LNCaP clone FGC (cell line): ENCODE measurements around the gene RAMACL.
"Not testable (repeated sequence)": the region's sequence is repeated elsewhere in the genome, so short reads cannot be mapped to it uniquely, and the experiment has no call there.

Experiments
- DNase-seq: peaks from one replicate; pipeline ENCODE4 v3.0.0-alpha.2; 2011; ENCODE audit warnings: low read depth
- H3K4me3 ChIP-seq: 2 replicates; pipeline ENCODE4 v1.5.1; 2011; ENCODE audit warnings: mild to moderate bottlenecking, low read depth, low read length, control low read depth
- TF ChIP-seq, protein P1 (sequence below): IDR thresholded peaks from 2 replicates; pipeline ENCODE4 v1.5.1; 2012; ENCODE audit warnings: mild to moderate bottlenecking; ENCODE audit not compliant: control insufficient read depth, insufficient read depth; ENCODE audit errors: extremely low read depth

The RAMACL gene

DNA sequence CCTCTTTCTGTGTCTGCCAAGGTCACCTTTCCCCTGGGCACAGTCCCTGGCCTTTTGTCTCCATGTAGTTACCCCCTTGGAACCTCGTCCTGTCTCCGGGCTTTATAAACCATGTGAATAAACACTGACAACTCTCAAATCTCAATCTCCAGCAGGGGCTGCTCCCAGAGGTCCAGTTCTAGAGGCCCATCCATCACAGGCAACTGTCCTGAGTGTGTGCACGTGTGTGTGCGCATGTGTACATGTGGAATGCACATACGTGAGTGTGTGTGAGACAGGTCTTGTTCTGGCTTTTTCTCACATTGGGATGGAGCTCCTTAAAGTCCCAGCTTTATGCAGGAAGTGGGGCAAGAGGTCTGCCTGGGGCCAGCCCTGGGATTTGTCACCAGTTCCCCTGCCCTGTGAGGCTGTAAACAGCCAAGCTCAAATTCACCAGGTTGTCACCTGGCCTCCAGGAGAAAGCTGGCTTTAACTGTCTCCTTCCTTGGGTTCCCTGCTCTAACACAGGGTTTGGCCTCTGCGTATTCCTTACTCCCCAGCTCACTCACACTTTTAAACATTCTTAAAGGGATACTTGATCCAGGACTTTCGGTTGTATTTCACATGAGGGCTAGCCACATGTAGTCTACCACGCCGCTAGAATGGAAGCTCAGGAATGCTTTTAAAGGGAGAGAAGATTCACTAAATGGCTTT is 42.7 kb downstream of the RAMACL start:
- no peak overlapping the region for H3K4me3 ChIP-seq
- no peak for DNase-seq
- TF ChIP-seq, protein P1, sequence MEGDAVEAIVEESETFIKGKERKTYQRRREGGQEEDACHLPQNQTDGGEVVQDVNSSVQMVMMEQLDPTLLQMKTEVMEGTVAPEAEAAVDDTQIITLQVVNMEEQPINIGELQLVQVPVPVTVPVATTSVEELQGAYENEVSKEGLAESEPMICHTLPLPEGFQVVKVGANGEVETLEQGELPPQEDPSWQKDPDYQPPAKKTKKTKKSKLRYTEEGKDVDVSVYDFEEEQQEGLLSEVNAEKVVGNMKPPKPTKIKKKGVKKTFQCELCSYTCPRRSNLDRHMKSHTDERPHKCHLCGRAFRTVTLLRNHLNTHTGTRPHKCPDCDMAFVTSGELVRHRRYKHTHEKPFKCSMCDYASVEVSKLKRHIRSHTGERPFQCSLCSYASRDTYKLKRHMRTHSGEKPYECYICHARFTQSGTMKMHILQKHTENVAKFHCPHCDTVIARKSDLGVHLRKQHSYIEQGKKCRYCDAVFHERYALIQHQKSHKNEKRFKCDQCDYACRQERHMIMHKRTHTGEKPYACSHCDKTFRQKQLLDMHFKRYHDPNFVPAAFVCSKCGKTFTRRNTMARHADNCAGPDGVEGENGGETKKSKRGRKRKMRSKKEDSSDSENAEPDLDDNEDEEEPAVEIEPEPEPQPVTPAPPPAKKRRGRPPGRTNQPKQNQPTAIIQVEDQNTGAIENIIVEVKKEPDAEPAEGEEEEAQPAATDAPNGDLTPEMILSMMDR, result no peak

DNA sequence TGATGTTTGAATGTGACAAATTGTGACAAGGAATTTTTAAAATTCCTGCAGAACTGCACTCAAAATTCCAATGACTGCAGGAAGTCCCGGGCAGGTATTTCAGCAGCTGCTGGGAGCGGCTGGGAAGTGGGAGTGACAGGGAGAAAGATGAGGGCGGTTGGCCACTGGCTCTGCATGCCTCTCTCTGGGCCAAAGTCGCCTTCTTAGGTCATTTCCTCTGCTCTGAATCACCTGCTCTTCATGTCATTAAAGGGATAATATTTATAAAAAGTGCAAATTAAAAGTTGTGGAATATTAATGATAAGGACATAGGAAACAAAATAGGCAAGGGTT is 43.9 kb downstream of the RAMACL start:
- no peak for DNase-seq
- TF ChIP-seq, protein P1, result no peak
- H3K4me3 ChIP-seq, result no peak overlapping the region

DNA sequence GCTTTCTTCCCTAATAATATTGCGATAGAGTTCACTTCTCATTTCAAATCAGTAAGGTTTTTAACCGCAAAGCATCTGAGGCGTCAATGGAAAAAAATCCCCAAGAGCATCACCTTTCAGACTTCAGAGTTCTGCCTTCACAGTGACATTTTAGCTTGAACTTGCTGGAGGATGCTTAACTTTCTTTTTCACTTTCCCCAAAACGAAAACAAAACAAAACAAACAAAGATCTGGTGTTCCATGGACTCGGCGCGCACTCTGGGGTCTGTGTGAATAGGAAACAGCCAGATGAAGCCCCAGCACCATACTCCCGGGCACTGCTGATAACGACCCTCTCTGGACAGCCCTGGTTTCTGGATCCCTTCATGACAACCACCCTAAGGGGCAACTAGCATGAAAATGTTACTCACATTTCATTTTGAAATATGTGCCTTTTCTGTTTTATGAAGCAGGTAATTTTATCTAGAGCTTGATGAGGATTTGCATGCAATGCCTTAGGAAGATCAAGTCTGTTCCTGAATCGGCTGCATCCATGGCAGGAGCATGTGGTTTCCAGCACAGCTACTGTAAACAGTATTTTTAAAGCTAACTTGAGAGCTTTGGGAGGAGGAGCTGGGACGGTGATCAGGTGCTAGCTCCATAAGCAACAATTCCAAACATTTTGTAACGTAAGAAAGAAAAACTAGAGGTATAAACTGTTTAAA is 44.5 kb downstream of the RAMACL start:
- DNase-seq, result no peak

DNA sequence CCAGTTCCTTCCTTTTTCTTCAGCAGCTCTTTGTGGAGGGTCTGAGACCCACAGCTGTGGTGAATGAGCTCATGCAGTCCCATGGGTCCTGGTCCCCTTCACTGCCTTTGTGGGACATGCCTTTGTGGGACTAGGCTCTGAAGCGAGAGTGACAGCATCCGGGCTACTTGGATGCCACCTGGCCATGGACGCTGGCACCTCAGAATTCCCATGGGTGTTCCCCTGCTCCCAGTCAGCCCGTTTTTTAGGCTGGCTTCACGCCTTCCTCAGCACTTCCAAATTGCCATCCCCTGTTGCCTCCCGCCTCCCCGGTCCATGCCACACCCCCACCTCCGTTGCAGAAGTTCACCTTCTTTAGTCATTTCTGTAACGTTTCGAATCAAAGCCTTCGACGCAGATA is 45.1 kb downstream of the RAMACL start:
- TF ChIP-seq, protein P1, result no peak
- no peak for DNase-seq
- no peak overlapping the region for H3K4me3 ChIP-seq

More for the DNA sequence above, 44.5 kb downstream of the RAMACL start:
- TF ChIP-seq, protein P1, result no peak
- no peak overlapping the region for H3K4me3 ChIP-seq

DNA sequence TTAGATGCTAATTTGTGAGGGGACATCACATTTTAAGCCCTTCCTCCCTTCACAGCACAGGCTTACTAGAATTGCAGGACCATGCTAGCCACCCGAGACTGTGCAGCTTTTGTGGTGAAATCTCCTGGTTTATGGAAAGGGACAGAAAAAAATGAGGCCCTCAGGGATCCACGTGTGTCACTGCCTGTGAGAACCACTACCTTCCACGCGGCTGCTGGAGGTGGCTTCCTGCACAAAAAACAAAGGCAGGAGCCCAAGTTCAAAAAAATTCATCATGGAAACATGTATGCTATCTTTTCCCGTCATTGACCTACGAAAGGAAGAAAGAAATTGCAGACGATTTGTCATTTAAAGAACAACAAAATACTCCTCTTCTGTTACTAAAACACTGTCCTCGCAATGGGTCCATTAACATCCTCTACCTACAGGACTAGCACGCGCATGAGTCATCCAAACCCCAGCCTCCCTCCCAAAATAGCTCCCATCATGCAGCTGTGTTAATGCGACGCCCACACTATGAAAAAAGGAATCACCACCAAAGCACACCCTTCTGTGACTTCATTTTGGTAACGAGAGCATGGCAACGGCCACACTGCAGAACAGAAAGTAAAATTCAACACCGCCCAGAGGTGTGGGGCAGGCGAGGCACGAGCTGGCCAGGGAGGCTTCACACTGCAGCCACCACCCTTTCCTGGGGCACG is 45.7 kb downstream of the RAMACL start:
- no peak overlapping the region for H3K4me3 ChIP-seq
- DNase-seq, result no peak

DNA sequence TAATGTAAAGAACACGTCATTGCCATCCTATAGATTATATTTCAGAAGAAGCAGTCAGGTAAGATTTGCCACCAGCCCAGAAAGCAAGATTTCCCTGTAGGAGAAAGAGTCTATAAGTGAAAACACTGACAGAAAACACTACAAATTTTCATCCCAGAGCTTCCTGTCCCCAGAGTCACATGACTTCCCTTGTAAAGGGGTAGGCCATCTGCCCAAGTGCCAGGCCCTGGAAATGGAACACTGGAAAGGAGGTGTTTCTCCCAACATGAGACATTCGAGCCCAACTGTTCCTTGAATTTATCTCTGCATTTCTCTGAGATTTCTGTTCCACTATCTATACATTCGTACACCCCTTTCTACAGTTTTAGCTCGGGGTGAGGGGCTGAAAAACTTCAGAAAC is 46.9 kb downstream of the RAMACL start:
- no peak overlapping the region for H3K4me3 ChIP-seq
- TF ChIP-seq, protein P1, result no peak
- no peak for DNase-seq

More for the DNA sequence above, 45.7 kb downstream of the RAMACL start:
- TF ChIP-seq, protein P1, result no peak

DNA sequence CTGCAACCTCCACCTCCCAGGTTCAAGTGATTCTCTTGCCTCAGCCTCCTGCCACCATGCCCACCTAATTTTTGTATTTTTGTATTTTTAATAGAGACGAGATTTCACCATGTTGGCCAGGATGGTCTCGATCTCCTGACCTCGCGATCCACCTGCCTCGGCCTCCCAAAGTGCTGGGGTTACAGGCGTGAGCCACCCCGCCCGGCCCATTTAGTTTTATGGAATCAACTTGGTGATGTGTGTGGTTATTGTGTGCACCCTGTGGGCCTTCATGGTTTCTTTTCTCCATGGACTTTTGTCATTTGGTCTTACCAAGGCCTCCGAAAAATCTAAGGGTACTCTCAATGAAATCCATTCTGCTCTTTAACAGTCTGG is 47.5 kb downstream of the RAMACL start:
- DNase-seq, result not testable (repeated sequence)

More for the DNA sequence above, 47.5 kb downstream of the RAMACL start:
- not testable (repeated sequence) for H3K4me3 ChIP-seq
